Measurements from ENCODE around the gene DTWD2. TPM values are rescaled to one million over a fixed set of nuclear protein-coding genes. Genes with fewer than 3 reads are reported as not detected.

The DTWD2 gene
- total RNA-seq, 5 donors from 2014 or later (not counting 1 experiment from before 2014, with no cell fraction given), result 3.0 to 4.4 (median 3.2) TPM

Other genes with a start within 250 kb of the DTWD2 start
- 10 to 100 TPM; 25.8 to 37.2 (median 28.2) TPM for gene DMXL1, start 82.5 kb upstream of the DTWD2 start, total RNA-seq

All from T-cell (primary cell).